ENCODE data around the gene IFI30. TPM values are rescaled to one million over a fixed set of nuclear protein-coding genes. Genes with fewer than 3 reads are reported as not detected.

IFI30 gene
- total and polyA plus RNA-seq, 2 experiments from 2014 or later, result 0.86 to 10.3 TPM

DNA sequence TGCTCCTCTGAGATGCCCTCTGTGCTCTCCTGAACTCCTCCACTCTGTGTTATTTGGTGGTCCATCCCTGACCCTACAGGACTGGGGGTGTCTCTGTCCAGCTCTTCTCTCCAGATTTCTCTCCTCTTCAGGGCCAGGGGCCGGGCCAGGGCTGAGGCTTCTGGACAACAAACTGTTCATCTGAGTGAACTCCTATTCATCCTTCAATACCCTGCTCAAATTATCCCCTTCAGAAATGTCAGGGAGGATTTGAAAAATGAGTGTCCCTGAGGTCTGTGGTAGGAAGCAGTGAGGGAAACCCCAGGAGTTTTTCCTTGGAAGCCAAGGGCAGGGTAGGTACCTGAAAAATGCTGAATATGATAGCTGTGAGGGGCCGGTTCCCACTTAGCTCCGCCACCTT lies 45.0 kb downstream of the IFI30 start:
- Histone ChIP-seq H4K20me1 (ENCODE audit: insufficient read depth) (no peaks in the 10 kb centered on the region), H3K4me2 (ENCODE audit: unreplicated experiment) (no peak overlapping the region), H3K27ac (no peak overlapping the region), H3K9ac (no peak overlapping the region), H2AFZ (no peak overlapping the region), H3K4me3 (no peak overlapping the region), H3F3A (ENCODE audit: insufficient read depth) (peaks cover 11% of the 10 kb centered on the region), H3K4me1 (ENCODE audit: insufficient read depth) (peaks cover 5% of the 10 kb centered on the region), H3K9me2 (ENCODE audit: insufficient read depth) (no peaks in the 10 kb centered on the region), H3K9me3 (ENCODE audit: low read depth) (no peaks in the 10 kb centered on the region), H3K79me2 (ENCODE audit: insufficient read depth) (no peaks in the 10 kb centered on the region), H3K36me3 (ENCODE audit: low read depth) (no peaks in the 10 kb centered on the region), H3K27me3 (replicated peaks; ENCODE audit: insufficient read depth) (no peaks in the 10 kb centered on the region)
- DNase-seq, result no peak
- 55 to 63% methylated on average over 3 of the region's 3 CpGs for WGBS, 2 experiments (ENCODE audit: low coverage in 1 of 2, low lambda C conversion rate in 2 of 2, missing lambda C conversion rate in 2 of 2)
- in situ Hi-C loops (cut with MboI), result no loop called here
- TF ChIP-seq EZH2phosphoT487 (IDR thresholded peaks at IDR 0.05; ENCODE audit: insufficient read depth, low read depth) (no peak), EZH2 (IDR thresholded peaks at IDR 0.05; ENCODE audit: insufficient read depth, poor library complexity, severe bottlenecking) (no peak)

- WGBS, 2 experiments (ENCODE audit: low coverage in 1 of 2, low lambda C conversion rate in 2 of 2, missing lambda C conversion rate in 2 of 2), result 53 to 61% methylated on average over 25 to 28 of the region's 28 CpGs
- Histone ChIP-seq H3K9ac (no peak overlapping the region), H3K36me3 (ENCODE audit: low read depth) (no peaks in the 10 kb centered on the region), H4K20me1 (ENCODE audit: insufficient read depth) (no peaks in the 10 kb centered on the region), H3K79me2 (ENCODE audit: insufficient read depth) (no peaks in the 10 kb centered on the region), H3K27ac (no peak overlapping the region), H3K4me3 (no peak overlapping the region), H3F3A (ENCODE audit: insufficient read depth) (peaks cover 3% of the 10 kb centered on the region), H3K4me1 (ENCODE audit: insufficient read depth) (peaks cover 3% of the 10 kb centered on the region), H3K9me2 (ENCODE audit: insufficient read depth) (no peaks in the 10 kb centered on the region), H2AFZ (no peak overlapping the region), H3K27me3 (replicated peaks; ENCODE audit: insufficient read depth) (no peaks in the 10 kb centered on the region), H3K9me3 (ENCODE audit: low read depth) (no peaks in the 10 kb centered on the region), H3K4me2 (ENCODE audit: unreplicated experiment) (no peak overlapping the region)
- no peak for TF ChIP-seq EZH2phosphoT487 (IDR thresholded peaks at IDR 0.05; ENCODE audit: insufficient read depth, low read depth)
- no peak for TF ChIP-seq EZH2 (IDR thresholded peaks at IDR 0.05; ENCODE audit: insufficient read depth, poor library complexity, severe bottlenecking)
- in situ Hi-C loops (cut with MboI), result no loop called here
- no peak for DNase-seq
Observed at GRCh38 chr19:18219911-18220631, 46.5 kb downstream of the IFI30 start.

- no peak overlapping the region for H3K27ac ChIP-seq
- H3F3A ChIP-seq (ENCODE audit: insufficient read depth), result no peaks in the 10 kb centered on the region
- TF ChIP-seq EZH2 (IDR thresholded peaks at IDR 0.05; ENCODE audit: insufficient read depth, poor library complexity, severe bottlenecking), result no peak
- TF ChIP-seq EZH2phosphoT487 (IDR thresholded peaks at IDR 0.05; ENCODE audit: insufficient read depth, low read depth), result no peak
- no peak overlapping the region for H2AFZ ChIP-seq
- no peaks in the 10 kb centered on the region for H3K27me3 ChIP-seq (replicated peaks; ENCODE audit: insufficient read depth)
- H3K79me2 ChIP-seq (ENCODE audit: insufficient read depth), result no peaks in the 10 kb centered on the region
- H3K4me1 ChIP-seq (ENCODE audit: insufficient read depth), result no peaks in the 10 kb centered on the region
- H4K20me1 ChIP-seq (ENCODE audit: insufficient read depth), result no peaks in the 10 kb centered on the region
- no peak overlapping the region for H3K4me3 ChIP-seq
- WGBS, 2 experiments (ENCODE audit: low coverage in 1 of 2, low lambda C conversion rate in 2 of 2, missing lambda C conversion rate in 2 of 2), result 8 to 9% methylated on average over 25 to 33 of the region's 33 CpGs
- H3K9me3 ChIP-seq (ENCODE audit: low read depth), result no peaks in the 10 kb centered on the region
- no peaks in the 10 kb centered on the region for H3K9me2 ChIP-seq (ENCODE audit: insufficient read depth)
- H3K9ac ChIP-seq, result no peak overlapping the region
- in situ Hi-C loops (cut with MboI), result no loop called here
- DNase-seq, result no peak
- H3K4me2 ChIP-seq (ENCODE audit: unreplicated experiment), result no peak overlapping the region
- no peaks in the 10 kb centered on the region for H3K36me3 ChIP-seq (ENCODE audit: low read depth)
Observed at GRCh38 chr19:18220632-18221275, 47.1 kb downstream of the IFI30 start.

DNA sequence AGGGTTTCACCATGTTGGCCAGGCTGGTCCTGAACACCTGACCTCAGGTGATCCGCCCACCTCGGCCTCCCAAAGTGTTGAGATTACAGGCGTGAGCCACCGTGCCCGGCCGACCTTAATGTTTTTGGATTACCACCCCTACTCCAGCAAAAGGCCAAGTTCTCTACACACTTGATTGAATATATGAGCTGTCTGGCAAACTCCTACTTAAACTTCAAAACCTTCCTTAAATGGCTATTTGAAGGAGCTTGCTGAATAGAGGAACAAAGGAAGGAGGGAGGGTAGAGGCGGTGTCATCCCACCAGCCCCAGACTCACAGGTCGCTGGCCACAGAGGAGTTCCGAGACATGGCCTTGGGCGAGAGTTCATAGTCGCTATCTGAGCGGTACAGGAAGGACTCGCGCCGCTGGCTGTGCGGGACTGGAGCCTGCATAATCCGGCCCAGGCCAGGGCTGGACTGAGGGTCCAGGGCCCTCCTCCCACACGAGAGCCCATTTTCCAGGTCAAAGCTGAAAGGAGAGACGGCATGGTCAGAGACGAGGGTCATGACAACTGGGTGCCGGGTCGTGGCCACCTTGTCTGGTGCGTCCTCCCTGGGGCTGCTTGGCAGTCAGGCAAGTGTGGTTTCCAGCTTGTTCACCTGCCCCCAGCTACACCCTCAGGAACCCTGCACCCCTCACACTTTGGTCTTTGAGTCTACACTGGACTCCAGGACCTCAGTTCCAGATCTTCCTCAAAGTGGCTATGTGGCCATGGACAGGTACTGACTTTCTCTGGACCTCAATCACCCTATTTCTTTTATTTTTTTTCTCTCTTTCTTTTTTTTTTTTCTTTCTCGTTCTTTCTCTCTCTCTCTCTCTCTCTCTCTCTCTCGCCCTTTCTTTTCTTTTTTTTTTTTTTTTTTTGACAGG lies 48.5 kb downstream of the IFI30 start:
- in situ Hi-C loops (cut with MboI), result no loop called here
- Histone ChIP-seq H3K4me3 (no peak overlapping the region), H3F3A (ENCODE audit: insufficient read depth) (no peaks in the 10 kb centered on the region), H3K9me2 (ENCODE audit: insufficient read depth) (no peaks in the 10 kb centered on the region), H4K20me1 (ENCODE audit: insufficient read depth) (no peaks in the 10 kb centered on the region), H3K27ac (no peak overlapping the region), H3K4me1 (ENCODE audit: insufficient read depth) (no peaks in the 10 kb centered on the region), H3K36me3 (ENCODE audit: low read depth) (no peaks in the 10 kb centered on the region), H2AFZ (no peak overlapping the region), H3K27me3 (replicated peaks; ENCODE audit: insufficient read depth) (no peaks in the 10 kb centered on the region), H3K4me2 (ENCODE audit: unreplicated experiment) (no peak overlapping the region), H3K9me3 (ENCODE audit: low read depth) (no peaks in the 10 kb centered on the region), H3K79me2 (ENCODE audit: insufficient read depth) (no peaks in the 10 kb centered on the region), H3K9ac (no peak overlapping the region)
- DNase-seq, result no peak
- WGBS, 2 experiments (ENCODE audit: low coverage in 1 of 2, low lambda C conversion rate in 2 of 2, missing lambda C conversion rate in 2 of 2), result 77 to 83% methylated on average over 23 to 25 of the region's 25 CpGs
- no peak for TF ChIP-seq EZH2phosphoT487 (IDR thresholded peaks at IDR 0.05; ENCODE audit: insufficient read depth, low read depth)
- TF ChIP-seq EZH2 (IDR thresholded peaks at IDR 0.05; ENCODE audit: insufficient read depth, poor library complexity, severe bottlenecking), result no peak
